ENCODE data around the gene JMJD6. TPM values are rescaled to one million over a fixed set of nuclear protein-coding genes. Genes with fewer than 3 reads are reported as not detected.

Gene JMJD6
- total RNA-seq, 4 donors from 2014 or later: 21.5 to 42.6 (median 38.8) TPM

DNA sequence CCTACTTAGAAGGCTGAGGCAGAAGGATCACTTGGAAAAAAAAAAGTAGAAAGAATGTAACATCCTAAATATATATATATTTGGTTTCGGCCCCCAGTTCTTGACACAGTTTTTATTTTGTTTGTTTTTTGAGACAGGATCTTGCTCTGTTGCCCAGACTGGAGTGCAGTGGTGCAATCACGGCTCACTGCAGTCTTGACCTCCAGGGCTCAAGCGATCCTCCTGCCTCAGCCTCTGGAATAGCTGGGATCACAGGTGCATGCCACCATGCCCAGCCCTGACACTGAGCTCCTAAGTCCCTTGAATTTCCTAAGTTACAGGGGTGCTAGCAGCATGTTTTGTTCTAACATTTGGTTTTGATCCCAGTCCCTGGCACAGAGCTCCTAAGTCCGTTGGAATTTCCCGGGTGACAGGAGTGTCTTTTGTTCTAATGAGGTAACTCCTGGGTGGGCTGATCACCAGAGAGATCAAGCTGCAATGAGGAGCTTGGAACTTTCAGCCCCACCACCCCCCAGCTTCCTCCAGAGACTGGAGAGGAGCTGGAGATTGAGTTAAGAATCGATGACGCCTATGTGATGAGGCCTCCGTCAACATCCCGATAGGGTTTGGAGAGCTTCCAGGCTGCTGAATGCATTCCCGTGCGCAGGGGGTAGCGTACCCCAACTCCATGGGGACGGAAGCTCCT, 35.7 kb downstream of the JMJD6 start:
- TF ChIP-seq, protein P1, sequence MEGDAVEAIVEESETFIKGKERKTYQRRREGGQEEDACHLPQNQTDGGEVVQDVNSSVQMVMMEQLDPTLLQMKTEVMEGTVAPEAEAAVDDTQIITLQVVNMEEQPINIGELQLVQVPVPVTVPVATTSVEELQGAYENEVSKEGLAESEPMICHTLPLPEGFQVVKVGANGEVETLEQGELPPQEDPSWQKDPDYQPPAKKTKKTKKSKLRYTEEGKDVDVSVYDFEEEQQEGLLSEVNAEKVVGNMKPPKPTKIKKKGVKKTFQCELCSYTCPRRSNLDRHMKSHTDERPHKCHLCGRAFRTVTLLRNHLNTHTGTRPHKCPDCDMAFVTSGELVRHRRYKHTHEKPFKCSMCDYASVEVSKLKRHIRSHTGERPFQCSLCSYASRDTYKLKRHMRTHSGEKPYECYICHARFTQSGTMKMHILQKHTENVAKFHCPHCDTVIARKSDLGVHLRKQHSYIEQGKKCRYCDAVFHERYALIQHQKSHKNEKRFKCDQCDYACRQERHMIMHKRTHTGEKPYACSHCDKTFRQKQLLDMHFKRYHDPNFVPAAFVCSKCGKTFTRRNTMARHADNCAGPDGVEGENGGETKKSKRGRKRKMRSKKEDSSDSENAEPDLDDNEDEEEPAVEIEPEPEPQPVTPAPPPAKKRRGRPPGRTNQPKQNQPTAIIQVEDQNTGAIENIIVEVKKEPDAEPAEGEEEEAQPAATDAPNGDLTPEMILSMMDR (IDR thresholded peaks at IDR 0.05): no peak
- no peak for TF ChIP-seq POLR2A (IDR thresholded peaks at IDR 0.05)
- Histone ChIP-seq H3K27me3 (no peaks in the 10 kb centered on the region), H3K27ac (no peak overlapping the region), H3K9me3 (no peaks in the 10 kb centered on the region), H3K4me3 (no peak overlapping the region), H3K4me1 (peaks cover 0 to 12% (median 0%) of the 10 kb centered on the region in 4 donors), H3K36me3 (no peaks in the 10 kb centered on the region)
- DNase-seq: no peak

DNA sequence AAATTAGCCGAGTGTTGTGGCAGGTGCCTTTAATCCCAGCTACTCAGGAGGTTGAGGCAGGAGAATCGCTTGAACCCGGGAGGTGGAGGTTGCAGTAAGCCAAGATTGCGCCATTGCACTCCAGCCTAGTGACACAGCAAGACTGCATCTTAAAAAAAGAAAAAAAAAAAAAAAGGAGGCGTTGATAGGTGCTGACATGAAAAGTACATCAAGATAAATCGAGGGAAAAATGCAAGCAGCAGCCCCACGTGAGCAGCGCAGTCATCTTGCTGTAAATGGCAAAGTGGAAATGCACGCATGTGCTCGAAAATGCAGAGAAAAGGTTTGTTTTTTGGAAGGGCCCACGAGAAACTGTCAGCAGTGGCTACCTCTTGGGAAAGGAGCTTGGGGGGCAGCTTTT, 36.5 kb downstream of the JMJD6 start:
- no peaks in the 10 kb centered on the region for H3K9me3 ChIP-seq
- no peak for DNase-seq
- H3K4me3 ChIP-seq: no peak overlapping the region
- no peak overlapping the region for H3K27ac ChIP-seq
- no peaks in the 10 kb centered on the region for H3K27me3 ChIP-seq
- TF ChIP-seq, protein P1 (IDR thresholded peaks at IDR 0.05): no peak
- TF ChIP-seq POLR2A (IDR thresholded peaks at IDR 0.05): no peak
- H3K4me1 ChIP-seq: peaks cover 0 to 12% (median 0%) of the 10 kb centered on the region in 4 donors
- H3K36me3 ChIP-seq: no peaks in the 10 kb centered on the region

DNA sequence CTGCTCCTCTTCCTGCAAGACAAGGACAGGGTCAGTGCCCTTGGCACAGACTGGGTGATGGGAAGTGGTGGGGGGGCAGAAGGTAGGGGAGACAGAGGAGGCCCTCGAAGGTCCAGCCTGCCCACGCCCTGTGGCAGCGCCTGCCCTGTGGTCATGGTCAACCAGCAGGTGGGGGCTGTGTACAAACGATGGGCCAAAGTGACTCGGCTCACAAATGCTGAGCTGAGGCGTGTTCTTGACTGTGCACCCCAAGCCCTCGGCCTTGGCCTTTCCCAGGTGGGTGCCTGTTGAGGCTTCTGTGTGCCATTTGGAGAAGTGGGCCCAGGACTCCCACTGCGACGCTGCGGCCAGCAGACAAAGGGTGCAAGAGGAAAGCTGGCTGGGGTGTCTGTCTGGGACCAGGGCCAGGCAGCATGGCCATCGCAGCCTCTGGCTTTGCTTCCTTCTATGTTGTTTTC, 38.2 kb downstream of the JMJD6 start:
- H3K36me3 ChIP-seq: no peaks in the 10 kb centered on the region
- no peaks in the 10 kb centered on the region for H3K27me3 ChIP-seq
- H3K27ac ChIP-seq: peak overlapping the region; percentile 62 to 87 (median 70)
- peaks cover 0 to 12% (median 0%) of the 10 kb centered on the region in 4 donors for H3K4me1 ChIP-seq
- no peak overlapping the region for H3K4me3 ChIP-seq
- no peak for DNase-seq
- TF ChIP-seq, protein P1 (IDR thresholded peaks at IDR 0.05): no peak
- no peak for TF ChIP-seq POLR2A (IDR thresholded peaks at IDR 0.05)
- no peaks in the 10 kb centered on the region for H3K9me3 ChIP-seq

DNA sequence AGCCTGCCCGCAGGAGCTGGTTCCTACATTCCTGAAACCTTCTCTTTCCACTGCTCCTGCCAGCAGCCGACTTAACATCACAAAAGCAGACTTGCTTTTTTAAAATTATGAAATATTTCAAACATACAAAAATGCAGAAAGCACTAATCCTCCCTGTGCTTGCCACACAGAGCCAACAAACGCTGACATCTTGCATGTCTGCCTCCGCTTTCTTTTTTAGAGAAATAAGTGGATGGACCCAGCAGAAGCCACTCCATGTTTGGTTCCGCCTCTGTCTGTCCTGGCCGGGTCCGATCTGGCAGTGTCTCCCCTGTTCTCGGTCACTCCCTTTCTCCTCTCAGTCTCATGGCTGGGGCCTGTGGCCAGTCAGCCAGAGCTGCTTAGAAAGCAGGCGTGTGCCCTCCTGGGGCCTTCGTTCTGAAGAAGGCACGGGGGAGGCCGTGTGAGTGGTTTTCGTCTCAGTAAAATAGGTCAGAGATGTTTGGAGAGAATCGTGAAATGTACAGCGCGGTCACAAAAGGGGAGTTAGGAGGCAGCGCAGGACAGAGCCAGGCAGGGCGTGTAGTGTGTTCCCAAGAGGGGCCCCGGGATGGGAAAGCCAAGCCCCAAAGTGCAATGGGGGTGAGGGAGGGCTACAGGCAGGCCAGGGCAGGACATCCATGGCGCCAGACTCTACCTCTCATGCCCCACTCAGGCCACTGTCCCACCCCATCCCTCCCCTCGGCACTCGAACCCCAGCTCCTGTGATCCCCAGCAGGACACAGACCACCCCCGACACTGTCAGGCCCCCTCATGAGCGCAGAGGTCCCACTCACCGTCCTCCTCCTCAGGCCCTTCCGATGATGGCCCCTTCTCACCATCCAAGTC, 38.9 kb downstream of the JMJD6 start:
- Histone ChIP-seq H3K27ac (peak overlapping the region; percentile 62 to 87 (median 70)), H3K9me3 (no peaks in the 10 kb centered on the region), H3K4me1 (peaks cover 0 to 17% (median 0%) of the 10 kb centered on the region in 4 donors), H3K36me3 (no peaks in the 10 kb centered on the region), H3K27me3 (no peaks in the 10 kb centered on the region), H3K4me3 (no peak overlapping the region)
- no peak for DNase-seq
- no peak for TF ChIP-seq POLR2A (IDR thresholded peaks at IDR 0.05)

DNA sequence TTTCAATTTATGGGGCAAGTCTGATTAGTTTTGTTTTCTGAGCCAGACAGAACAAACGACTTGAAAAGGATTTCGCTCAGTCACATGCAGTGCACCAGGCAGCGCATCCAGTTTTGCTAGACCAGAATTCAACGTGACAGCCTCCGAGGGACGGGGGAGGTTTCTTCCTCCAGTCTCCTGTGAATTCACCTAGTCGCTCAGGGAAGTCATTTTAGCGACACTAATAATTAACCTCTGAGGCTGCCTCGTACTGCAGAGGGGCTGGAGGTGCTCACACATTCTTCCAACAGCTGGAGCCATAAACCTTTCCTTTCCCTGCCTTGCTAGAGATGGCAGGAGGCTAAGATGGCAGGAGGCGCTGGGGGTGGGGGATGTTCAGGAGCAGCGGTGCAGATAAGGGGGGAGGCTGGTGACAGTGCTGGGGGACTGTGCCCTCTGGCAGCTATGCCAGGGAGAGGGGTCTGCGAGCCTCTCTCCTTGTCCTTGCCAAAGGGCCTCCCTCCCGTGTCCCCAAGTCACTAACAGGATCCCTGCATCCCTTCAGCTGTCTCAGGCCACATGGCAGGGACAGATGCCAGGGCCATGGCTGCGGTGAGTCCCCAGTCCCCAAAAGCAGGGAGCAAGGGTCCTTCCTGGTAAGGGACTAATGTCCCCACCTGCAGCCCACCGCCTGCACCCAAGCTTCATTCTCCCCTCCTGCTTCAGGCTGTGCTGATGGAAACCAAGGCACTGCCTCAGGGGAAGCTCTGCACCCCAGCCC, 39.7 kb downstream of the JMJD6 start:
- DNase-seq: no peak
- H3K27ac ChIP-seq: peak overlapping the region in 3 of 4 donors; percentile 7 to 87 (median 62)
- H3K27me3 ChIP-seq: no peaks in the 10 kb centered on the region
- no peaks in the 10 kb centered on the region for H3K9me3 ChIP-seq
- no peak overlapping the region for H3K4me3 ChIP-seq
- no peak for TF ChIP-seq POLR2A (IDR thresholded peaks at IDR 0.05)
- peaks cover 0 to 24% (median 0%) of the 10 kb centered on the region in 4 donors for H3K4me1 ChIP-seq
- no peaks in the 10 kb centered on the region for H3K36me3 ChIP-seq

DNA sequence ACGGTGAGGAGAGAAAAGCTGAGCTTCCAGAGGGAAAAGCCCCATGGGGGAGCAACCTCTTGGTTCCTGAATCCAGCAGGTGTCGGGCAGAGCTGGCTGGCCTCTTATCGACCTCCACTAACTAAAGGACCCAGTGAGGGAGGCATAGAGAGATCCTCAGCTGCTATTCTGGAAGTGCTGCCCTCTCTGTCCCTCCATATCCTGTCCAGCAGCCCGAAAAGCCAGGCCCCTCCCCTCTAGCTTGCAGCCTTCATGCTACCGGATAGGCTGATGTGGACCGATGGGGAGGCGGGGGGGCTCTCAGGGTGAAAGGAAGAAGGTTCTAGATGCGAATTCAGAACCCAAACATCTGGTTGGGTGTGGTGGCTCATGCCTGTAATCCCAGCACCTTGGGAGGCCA, 40.6 kb downstream of the JMJD6 start:
- no peak for DNase-seq
- Histone ChIP-seq H3K36me3 (no peaks in the 10 kb centered on the region), H3K4me3 (no peak overlapping the region), H3K9me3 (no peaks in the 10 kb centered on the region), H3K27ac (peak overlapping the region in 1 of 4 donors; percentile 7), H3K27me3 (no peaks in the 10 kb centered on the region), H3K4me1 (peaks cover 0 to 27% (median 0%) of the 10 kb centered on the region in 4 donors)
- TF ChIP-seq, protein P1 (IDR thresholded peaks at IDR 0.05): no peak
- no peak for TF ChIP-seq POLR2A (IDR thresholded peaks at IDR 0.05)

Data from Peyer's patch (tissue), 4 donors.